ENCODE measurements around the gene DNAJA3.

GRCh38 chr16:4431023-4431422, 5.4 kb downstream of the DNAJA3 start:
- TF ChIP-seq CTCF (IDR thresholded peaks at IDR 0.05) (no peak), POLR2A (IDR thresholded peaks at IDR 0.05) (no peak), POLR2AphosphoS5 (IDR thresholded peaks at IDR 0.05) (no peak)

Data from upper lobe of left lung (tissue), 4 donors.